PC-9 (cell line): Measurements from ENCODE around the gene ATP10A. TPM values are rescaled to one million over a fixed set of nuclear protein-coding genes. Genes with fewer than 3 reads are reported as not detected.
A peak's percentile ranks its signal among the peaks of the same experiment; 100 is the strongest.

Source experiments
- BruUV-seq: library from RNA; stranded (reverse); fragments of 400-500 nt; replicated peaks from 2 replicates; lab custom pipeline; 2021; lab: Mats Ljungman, UMichigan
- CTCF ChIA-PET: fragments of 300-600 bp; sonication (Branson Sonifier 250); formaldehyde crosslinking; loops from one replicate; lab custom pipeline; 2022; ENCODE audit warnings: antibody characterized with exemption; lab: Charles Lee
- POLR2A ChIA-PET: fragments of 300-600 bp; sonication (Branson Sonifier 250); formaldehyde crosslinking; loops from one replicate; lab custom pipeline; 2022; ENCODE audit warnings: antibody characterized with exemption; ENCODE audit not compliant: unreplicated experiment; lab: Charles Lee
- DNase-seq, 2 experiments: peaks; one replicate each; pipeline versions ENCODE4 v3.0.0 to v3.0.0-alpha.2; 2015 to 2022; ENCODE audit warnings: mixed read lengths in 1 of 2
- H2AFZ ChIP-seq: fragments of 200-600 bp; sonication (generic); 2 replicates; pipeline ENCODE4 v1.8.1; 2017; ENCODE audit warnings: antibody characterized with exemption
- H3F3A ChIP-seq: fragments of 200-600 bp; sonication (generic); 2 replicates; pipeline ENCODE4 v1.8.1; 2017; ENCODE audit warnings: antibody characterized with exemption, mild to moderate bottlenecking, low read depth; ENCODE audit not compliant: insufficient read depth
- H3K27ac ChIP-seq: fragments of 200-600 bp; sonication (generic); 2 replicates; pipeline ENCODE4 v1.6.1; 2016; ENCODE audit warnings: mixed run types
- H3K27me3 ChIP-seq: fragments of 200-600 bp; sonication (generic); 2 replicates; pipeline ENCODE4 v1.6.1; 2016; ENCODE audit warnings: low read depth, mixed run types; ENCODE audit not compliant: insufficient read depth
- H3K36me3 ChIP-seq: fragments of 200-600 bp; sonication (generic); 2 replicates; pipeline ENCODE4 v1.6.1; 2016; ENCODE audit warnings: low read depth, mixed run types
- H3K4me1 ChIP-seq: fragments of 200-600 bp; sonication (generic); replicated peaks from 2 replicates; pipeline ENCODE4 v1.6.1; 2016; ENCODE audit warnings: mixed run types; ENCODE audit not compliant: insufficient read depth
- H3K4me2 ChIP-seq: fragments of 200-600 bp; sonication (generic); 2 replicates; pipeline ENCODE4 v1.6.1; 2017; ENCODE audit warnings: mixed run types
- H3K4me3 ChIP-seq: fragments of 200-600 bp; sonication (generic); 2 replicates; pipeline ENCODE4 v1.6.1; 2016; ENCODE audit warnings: mixed run types
- H3K79me2 ChIP-seq: fragments of 200-600 bp; sonication (generic); 2 replicates; pipeline ENCODE4 v1.6.1; 2017; ENCODE audit warnings: low read depth, mixed run types
- H3K9me2 ChIP-seq: fragments of 200-600 bp; sonication (generic); 2 replicates; pipeline ENCODE4 v1.8.1; 2017; ENCODE audit warnings: mild to moderate bottlenecking; ENCODE audit not compliant: insufficient read depth
- H3K9me3 ChIP-seq: fragments of 200-600 bp; sonication (generic); 2 replicates; pipeline ENCODE4 v1.8.1; 2016; ENCODE audit warnings: low read depth; ENCODE audit not compliant: insufficient read depth
- H4K20me1 ChIP-seq: fragments of 200-600 bp; sonication (generic); 2 replicates; pipeline ENCODE4 v1.8.1; 2017; ENCODE audit not compliant: insufficient read depth
- EZH2 ChIP-seq: fragments of 200-600 bp; sonication (generic); IDR thresholded peaks from 2 replicates; pipeline ENCODE4 v1.8.0; 2017; ENCODE audit warnings: antibody characterized with exemption, low read depth
- intact Hi-C: fragments of 100-400 bp; cut with micrococcal nuclease; formaldehyde crosslinking; loops from one replicate; pipeline ENCODE4 v1.10.0; 2022; ENCODE audit not compliant: unreplicated experiment
- total RNA-seq: library from RNA; stranded (reverse); gene quantifications from 2 replicates; pipeline ENCODE4 v1.2.3, GENCODE V29; 2021
- TF ChIP-seq, protein P1 (sequence below): fragments of 200-600 bp; sonication (generic); conservative IDR thresholded peaks from 2 replicates; pipeline ENCODE4 v1.6.1; 2017; ENCODE audit warnings: mixed run types, antibody characterized with exemption, mild to moderate bottlenecking, moderate library complexity

The ATP10A gene
- total RNA-seq, 1 experiment from 2014 or later = not detected

DNA sequence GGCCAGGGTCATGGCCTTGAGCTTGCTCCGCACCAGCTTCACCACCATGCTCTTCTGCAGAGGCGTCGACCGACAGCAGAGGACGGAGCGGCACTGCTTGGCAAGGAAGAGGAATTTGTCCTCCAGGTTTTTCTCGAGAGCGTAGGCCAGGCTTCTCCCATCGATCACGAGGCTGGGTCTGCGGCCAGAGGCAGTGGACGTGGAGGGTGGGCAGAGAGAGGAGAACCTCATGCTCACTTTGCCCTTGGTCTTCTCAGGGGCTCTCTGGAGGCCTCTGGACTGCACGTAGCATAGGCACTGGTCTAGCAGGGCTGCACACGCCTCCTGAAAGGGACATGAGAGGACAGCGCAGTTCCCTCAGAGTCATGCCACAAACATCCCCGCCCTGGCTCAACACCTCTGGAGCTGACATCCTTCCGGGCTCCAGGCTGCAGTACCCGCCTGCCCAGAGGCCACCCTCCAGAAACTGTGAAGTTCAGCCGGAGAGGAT, 168.3 kb downstream of the ATP10A start:
- TF ChIP-seq, protein P1, sequence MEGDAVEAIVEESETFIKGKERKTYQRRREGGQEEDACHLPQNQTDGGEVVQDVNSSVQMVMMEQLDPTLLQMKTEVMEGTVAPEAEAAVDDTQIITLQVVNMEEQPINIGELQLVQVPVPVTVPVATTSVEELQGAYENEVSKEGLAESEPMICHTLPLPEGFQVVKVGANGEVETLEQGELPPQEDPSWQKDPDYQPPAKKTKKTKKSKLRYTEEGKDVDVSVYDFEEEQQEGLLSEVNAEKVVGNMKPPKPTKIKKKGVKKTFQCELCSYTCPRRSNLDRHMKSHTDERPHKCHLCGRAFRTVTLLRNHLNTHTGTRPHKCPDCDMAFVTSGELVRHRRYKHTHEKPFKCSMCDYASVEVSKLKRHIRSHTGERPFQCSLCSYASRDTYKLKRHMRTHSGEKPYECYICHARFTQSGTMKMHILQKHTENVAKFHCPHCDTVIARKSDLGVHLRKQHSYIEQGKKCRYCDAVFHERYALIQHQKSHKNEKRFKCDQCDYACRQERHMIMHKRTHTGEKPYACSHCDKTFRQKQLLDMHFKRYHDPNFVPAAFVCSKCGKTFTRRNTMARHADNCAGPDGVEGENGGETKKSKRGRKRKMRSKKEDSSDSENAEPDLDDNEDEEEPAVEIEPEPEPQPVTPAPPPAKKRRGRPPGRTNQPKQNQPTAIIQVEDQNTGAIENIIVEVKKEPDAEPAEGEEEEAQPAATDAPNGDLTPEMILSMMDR = no peak
- no peak for TF ChIP-seq EZH2
- H3K4me1 ChIP-seq = no peaks in the 10 kb centered on the region
- no peak overlapping the region for H2AFZ ChIP-seq
- H3K4me3 ChIP-seq = no peak overlapping the region
- H3K4me2 ChIP-seq = no peak overlapping the region
- H3K36me3 ChIP-seq = no peaks in the 10 kb centered on the region
- intact Hi-C loops = no loop called here
- no peak overlapping the region for H3K27ac ChIP-seq
- ChIA-PET CTCF (no interaction called here), POLR2A (no interaction called here)
- no peaks in the 10 kb centered on the region for H3K79me2 ChIP-seq
- no TSS peak for BruUV-seq
- H3F3A ChIP-seq = no peaks in the 10 kb centered on the region
- peaks cover 16% of the 10 kb centered on the region for H3K27me3 ChIP-seq
- no peaks in the 10 kb centered on the region for H3K9me2 ChIP-seq
- H4K20me1 ChIP-seq = no peaks in the 10 kb centered on the region
- DNase-seq = no peak
- H3K9me3 ChIP-seq = no peaks in the 10 kb centered on the region

DNA sequence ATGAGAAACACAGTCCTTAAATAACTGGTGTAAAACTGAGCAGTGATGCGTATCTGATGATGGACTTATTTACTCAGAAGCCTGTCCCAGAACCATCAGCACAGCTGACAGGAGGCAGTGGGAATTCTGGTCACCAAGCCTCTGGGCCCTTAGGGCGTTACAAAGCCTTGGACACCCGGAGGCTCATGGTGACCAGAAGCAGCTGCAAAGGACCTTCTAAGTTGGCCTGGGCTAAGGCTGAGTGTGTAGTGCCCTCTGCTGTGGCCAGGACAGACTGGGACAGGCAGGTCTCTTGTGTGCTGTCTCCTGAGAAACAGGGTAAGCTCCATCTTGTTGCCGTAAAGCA, 168.9 kb downstream of the ATP10A start:
- TF ChIP-seq, protein P1 = no peak
- no peak for TF ChIP-seq EZH2
- BruUV-seq = no TSS peak
- no peak overlapping the region for H3K27ac ChIP-seq
- no peaks in the 10 kb centered on the region for H3K9me2 ChIP-seq
- no peaks in the 10 kb centered on the region for H3K36me3 ChIP-seq
- no peak for DNase-seq
- no peaks in the 10 kb centered on the region for H3K4me1 ChIP-seq
- CTCF ChIA-PET = no interaction called here
- no peaks in the 10 kb centered on the region for H3F3A ChIP-seq
- POLR2A ChIA-PET = no interaction called here
- no peaks in the 10 kb centered on the region for H3K79me2 ChIP-seq
- no peak overlapping the region for H3K4me3 ChIP-seq
- H2AFZ ChIP-seq = no peak overlapping the region
- intact Hi-C loops = no loop called here
- H3K27me3 ChIP-seq = peaks cover 16% of the 10 kb centered on the region
- no peaks in the 10 kb centered on the region for H4K20me1 ChIP-seq
- no peaks in the 10 kb centered on the region for H3K9me3 ChIP-seq
- H3K4me2 ChIP-seq = no peak overlapping the region

DNA sequence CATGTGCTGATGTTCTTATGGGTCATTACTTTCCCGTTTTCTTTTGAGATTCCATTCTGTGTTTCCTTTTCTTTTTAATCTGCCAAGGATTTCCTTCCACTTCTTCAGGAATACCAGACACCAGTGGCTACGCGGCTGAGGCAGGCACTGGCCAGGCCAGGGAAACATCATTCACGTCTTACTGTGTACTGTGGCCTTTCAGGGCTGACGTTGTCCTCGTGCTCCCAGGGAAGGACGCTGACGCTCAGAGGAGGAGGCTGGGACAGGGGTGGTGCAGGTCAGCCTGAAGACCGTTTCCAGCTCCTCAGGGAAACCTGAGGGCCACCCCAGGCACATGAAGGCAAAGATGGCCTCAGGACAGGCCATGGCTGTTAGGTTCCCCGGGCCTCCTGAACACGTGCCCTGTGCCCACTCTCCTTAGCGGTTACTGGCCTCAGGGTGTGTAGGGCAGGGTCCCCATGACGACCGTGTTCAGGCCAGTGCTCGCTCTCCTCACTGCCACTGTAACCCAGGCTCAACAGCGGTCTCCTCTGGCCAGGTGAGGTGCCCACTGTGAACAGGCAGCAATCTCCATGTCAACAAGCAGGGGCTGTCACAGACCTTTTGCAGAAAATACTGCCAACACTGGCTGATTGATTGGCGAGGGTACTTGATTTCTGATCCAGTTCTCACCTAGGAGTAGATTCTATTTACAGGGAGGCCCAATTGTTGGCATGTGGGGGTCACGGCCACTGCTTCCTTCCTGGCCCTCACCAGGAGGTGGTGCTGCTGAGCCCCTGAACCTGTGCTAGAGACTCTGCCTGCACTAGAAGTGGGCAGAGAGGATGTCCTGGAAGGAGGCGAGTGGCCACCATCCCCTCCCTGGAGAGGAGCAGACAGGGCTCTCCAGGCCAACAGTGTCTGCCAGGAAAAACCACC, 169.5 kb downstream of the ATP10A start:
- DNase-seq = no peak
- Histone ChIP-seq H3K4me2 (no peak overlapping the region), H3K27me3 (peaks cover 19% of the 10 kb centered on the region), H3K9me2 (no peaks in the 10 kb centered on the region), H3F3A (no peaks in the 10 kb centered on the region), H3K79me2 (no peaks in the 10 kb centered on the region), H3K9me3 (no peaks in the 10 kb centered on the region), H4K20me1 (no peaks in the 10 kb centered on the region), H3K4me3 (no peak overlapping the region), H2AFZ (no peak overlapping the region), H3K4me1 (no peaks in the 10 kb centered on the region), H3K27ac (no peak overlapping the region), H3K36me3 (no peaks in the 10 kb centered on the region)
- CTCF ChIA-PET = no interaction called here
- TF ChIP-seq, protein P1 = peak; percentile 31; the same call in 1 of the 2 replicates
- no peak for TF ChIP-seq EZH2
- intact Hi-C loops = no loop called here
- POLR2A ChIA-PET = no interaction called here
- no TSS peak for BruUV-seq
